Measurements from ENCODE around the gene BAD.

BAD gene

DNA sequence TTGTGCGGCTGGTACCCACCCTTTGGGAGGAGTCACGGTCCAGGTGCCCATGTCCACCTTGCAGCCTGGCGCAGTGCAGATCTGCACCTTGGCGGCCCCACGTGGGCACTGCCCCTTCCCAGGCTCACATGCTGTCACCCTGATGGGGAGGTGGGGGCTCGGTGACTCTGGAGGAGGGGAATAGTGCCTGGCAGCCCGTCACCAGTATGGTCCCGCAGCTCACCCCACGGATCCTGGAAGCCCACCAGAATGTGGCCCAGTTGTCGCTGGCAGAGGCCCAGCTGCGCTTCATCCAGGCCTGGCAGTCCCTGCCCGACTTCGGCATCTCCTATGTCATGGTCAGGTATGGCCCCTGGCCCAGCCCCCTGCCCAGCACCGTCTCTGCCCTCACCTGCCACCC is 63.7 kb downstream of the BAD start:
- Histone ChIP-seq H3K4me3 (no peak overlapping the region), H3K36me3 (replicated peaks) (peaks cover 13% of the 10 kb centered on the region), H3K4me1 (peaks cover 3% of the 10 kb centered on the region; the same call in 1 of the 2 replicates), H3K9me3 (no peaks in the 10 kb centered on the region), H3K27me3 (ENCODE audit: low read depth) (no peaks in the 10 kb centered on the region)
- in situ Hi-C loops (cut with MboI; ENCODE audit: low sequenced_read_pairs) = no loop called here
- DNase-seq (ENCODE audit: low spot score in 2 of 2) = no peak

DNA sequence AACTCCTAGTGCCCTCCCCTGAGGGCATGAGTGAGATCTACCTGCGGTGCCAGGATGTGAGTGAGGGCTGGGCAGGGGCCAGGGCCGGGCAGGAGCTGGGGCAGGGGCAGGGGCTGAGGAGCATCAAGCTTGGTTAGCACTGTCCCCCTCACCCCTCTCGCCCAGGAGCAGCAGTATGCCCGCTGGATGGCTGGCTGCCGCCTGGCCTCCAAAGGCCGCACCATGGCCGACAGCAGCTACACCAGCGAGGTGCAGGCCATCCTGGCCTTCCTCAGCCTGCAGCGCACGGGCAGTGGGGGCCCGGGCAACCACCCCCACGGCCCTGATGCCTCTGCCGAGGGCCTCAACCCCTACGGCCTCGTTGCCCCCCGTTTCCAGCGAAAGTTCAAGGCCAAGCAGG is 64.2 kb downstream of the BAD start:
- H3K36me3 ChIP-seq (replicated peaks) = peaks cover 13% of the 10 kb centered on the region
- in situ Hi-C loops (cut with MboI; ENCODE audit: low sequenced_read_pairs) = no loop called here
- H3K4me1 ChIP-seq = peaks cover 2% of the 10 kb centered on the region; the same call in 1 of the 2 replicates
- H3K4me3 ChIP-seq = no peak overlapping the region
- H3K9me3 ChIP-seq = no peaks in the 10 kb centered on the region
- no peaks in the 10 kb centered on the region for H3K27me3 ChIP-seq (ENCODE audit: low read depth)
- no peak for DNase-seq (ENCODE audit: low spot score in 2 of 2)
